Measurements from ENCODE around the gene CPED1.

The CPED1 gene

GRCh38 chr7:120988591-120989256 is at the start of gene CPED1:
TSS of gene CPED1 (plus strand) at chr7:120988711. CDS start at chr7:120989622, 911 bp downstream.
- peak; percentile 50 for DNase-seq

- no peak for DNase-seq
Observed at GRCh38 chr7:120939345-120939744, 49.2 kb upstream of the CPED1 start.

- DNase-seq = no peak
Observed at GRCh38 chr7:120941064-120941463, 47.4 kb upstream of the CPED1 start.

- no peak for DNase-seq
Observed at GRCh38 chr7:120941856-120942255, 46.7 kb upstream of the CPED1 start.

- DNase-seq = no peak
Observed at GRCh38 chr7:120942861-120943260, 45.6 kb upstream of the CPED1 start.

- DNase-seq = no peak
Observed at GRCh38 chr7:120944826-120945562, 43.5 kb upstream of the CPED1 start.

- no peak for DNase-seq
Observed at GRCh38 chr7:120947980-120948379, 40.5 kb upstream of the CPED1 start.

GRCh38 chr7:120949393-120949911 is 39.1 kb upstream of the CPED1 start:
- DNase-seq = no peak

- DNase-seq = no peak
Observed at GRCh38 chr7:120949998-120950538, 38.4 kb upstream of the CPED1 start.

- peak; percentile 98 for DNase-seq
Observed at GRCh38 chr7:120950539-120951308, 37.8 kb upstream of the CPED1 start, which contains the start of gene ING3. TSS of gene ING3 (plus strand) at chr7:120950777. CDS start at chr7:120950897, 120 bp downstream.

GRCh38 chr7:120951309-120951699 is 37.2 kb upstream of the CPED1 start:
- DNase-seq = no peak

GRCh38 chr7:120951826-120952225 is 36.7 kb upstream of the CPED1 start:
- peak; percentile 1 for DNase-seq

- no peak for DNase-seq
Observed at GRCh38 chr7:120955577-120956149, 32.8 kb upstream of the CPED1 start.

- DNase-seq = no peak
Observed at GRCh38 chr7:120959929-120960484, 28.5 kb upstream of the CPED1 start.

GRCh38 chr7:120960714-120961113 is 27.8 kb upstream of the CPED1 start:
- DNase-seq = no peak

GRCh38 chr7:120961638-120962173 is 26.8 kb upstream of the CPED1 start:
- DNase-seq = no peak

- DNase-seq = no peak
Observed at GRCh38 chr7:120964088-120964487, 24.4 kb upstream of the CPED1 start.

- DNase-seq = no peak
Observed at GRCh38 chr7:120966961-120967360, 21.6 kb upstream of the CPED1 start.

GRCh38 chr7:120973849-120974248 is 14.7 kb upstream of the CPED1 start:
- DNase-seq = no peak

- no peak for DNase-seq
Observed at GRCh38 chr7:120979765-120980499, 8.6 kb upstream of the CPED1 start.

- DNase-seq = no peak
Observed at GRCh38 chr7:120981117-120981516, 7.4 kb upstream of the CPED1 start.

Measured in NCI-H146 (cell line).